GM12892 (cell line): ENCODE results near the gene PPFIBP2.

Experiments used
- POLR2A ChIP-seq: IDR thresholded peaks from 2 replicates; pipeline ENCODE4 v1.6.1; 2011; ENCODE audit warnings: low read depth, low read length, control low read depth
- POLR2AphosphoS5 ChIP-seq: IDR thresholded peaks from 2 replicates; pipeline ENCODE4 v1.6.1; 2011; ENCODE audit warnings: low read depth, low read length, control low read depth
- TAF1 ChIP-seq: IDR thresholded peaks from 2 replicates; pipeline ENCODE4 v1.6.1; 2011; ENCODE audit warnings: low read depth, mild to moderate bottlenecking, control low read depth, low read length, borderline replicate concordance

GRCh38 chr11:7595016-7595866 lies 81.4 kb downstream of the PPFIBP2 start:
- TF ChIP-seq POLR2A (no peak), TAF1 (no peak), POLR2AphosphoS5 (no peak)
